Fibroblast of the conjunctiva (primary cell): Measurements from ENCODE around the gene MUC5B.
"Not testable (repeated sequence)": the region's sequence is repeated elsewhere in the genome, so short reads cannot be mapped to it uniquely, and the experiment has no call there.

Experiments used
- DNase-seq: peaks from one replicate; pipeline ENCODE4 v3.0.0-alpha.2; 2010; ENCODE audit warnings: low read depth

The MUC5B gene

GRCh38 chr11:1222491-1223345 lies at the start of gene MUC5B:
MUC5B (plus strand) TSS chr11:1223066; CDS start chr11:1223124, 58 bp downstream.
- DNase-seq = no peak

GRCh38 chr11:1173396-1173795 lies 49.5 kb upstream of the MUC5B start:
- DNase-seq = not testable (repeated sequence)

DNA sequence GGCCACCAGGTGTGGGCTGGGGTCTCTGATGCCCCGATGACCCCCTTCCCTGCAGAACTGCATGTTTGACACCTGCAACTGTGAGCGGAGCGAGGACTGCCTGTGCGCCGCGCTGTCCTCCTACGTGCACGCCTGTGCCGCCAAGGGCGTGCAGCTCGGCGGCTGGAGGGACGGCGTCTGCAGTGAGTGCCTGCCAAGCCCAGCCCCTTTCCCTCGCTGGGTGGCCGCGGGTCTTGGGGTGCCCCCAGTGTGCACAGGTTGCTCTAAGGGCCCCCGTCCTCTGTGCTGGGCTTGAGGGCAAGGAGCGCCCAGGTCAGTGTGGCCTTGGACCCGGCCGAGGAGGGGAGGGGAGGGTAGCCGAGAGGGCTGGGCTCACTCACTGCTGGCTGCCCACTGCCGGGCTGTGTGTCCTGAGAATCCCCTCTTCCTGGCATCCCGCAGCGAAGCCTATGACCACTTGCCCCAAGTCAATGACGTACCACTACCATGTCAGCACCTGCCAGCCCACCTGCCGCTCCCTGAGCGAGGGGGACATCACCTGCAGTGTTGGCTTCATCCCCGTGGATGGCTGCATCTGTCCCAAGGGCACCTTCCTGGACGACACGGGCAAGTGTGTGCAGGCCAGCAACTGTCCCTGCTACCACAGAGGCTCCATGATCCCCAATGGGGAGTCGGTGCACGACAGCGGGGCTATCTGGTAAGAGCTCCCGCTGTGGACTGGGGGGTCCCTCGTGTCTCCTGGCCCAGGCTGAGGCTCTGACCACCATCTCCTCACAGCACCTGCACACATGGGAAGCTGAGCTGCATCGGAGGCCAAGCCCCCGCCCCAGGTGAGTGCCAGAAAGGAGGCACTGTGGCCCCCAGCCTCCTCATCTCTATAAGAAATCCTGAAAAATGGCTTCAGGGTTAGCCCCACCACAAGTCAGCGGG lies 48.2 kb upstream of the MUC5B start:
- no peak for DNase-seq

- DNase-seq = no peak
Measured at GRCh38 chr11:1175461-1176223, 47.2 kb upstream of the MUC5B start.

GRCh38 chr11:1176224-1177019 lies 46.4 kb upstream of the MUC5B start:
- no peak for DNase-seq

DNA sequence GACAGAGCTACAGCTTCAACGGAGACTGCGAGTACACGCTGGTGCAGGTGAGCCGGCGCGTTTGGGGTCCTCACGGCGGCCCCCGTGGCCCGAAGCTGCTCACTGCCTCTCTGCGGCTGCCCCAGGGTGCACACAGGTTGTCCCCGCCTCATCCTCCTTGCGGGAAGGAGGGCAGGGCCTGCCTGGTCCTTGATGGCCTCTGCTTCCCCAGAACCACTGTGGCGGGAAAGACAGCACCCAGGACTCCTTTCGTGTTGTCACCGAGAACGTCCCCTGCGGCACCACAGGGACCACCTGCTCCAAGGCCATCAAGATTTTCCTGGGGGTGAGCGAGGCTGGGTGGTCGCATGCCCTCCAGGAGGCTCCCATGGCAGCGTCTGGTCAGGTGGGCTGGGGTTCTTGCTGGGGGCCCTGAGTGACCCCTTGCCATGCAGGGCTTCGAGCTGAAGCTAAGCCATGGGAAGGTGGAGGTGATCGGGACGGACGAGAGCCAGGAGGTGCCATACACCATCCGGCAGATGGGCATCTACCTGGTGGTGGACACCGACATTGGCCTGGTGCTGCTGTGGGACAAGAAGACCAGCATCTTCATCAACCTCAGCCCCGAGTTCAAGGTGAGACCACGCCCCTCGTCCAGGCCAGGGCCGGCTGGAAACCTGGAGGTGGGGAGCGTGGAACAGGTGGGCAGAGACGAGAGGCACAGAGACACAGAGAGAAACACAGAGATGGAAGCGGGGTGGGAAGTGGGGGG lies 45.7 kb upstream of the MUC5B start:
- DNase-seq = no peak

GRCh38 chr11:1177771-1178090 lies 45.1 kb upstream of the MUC5B start:
- DNase-seq = no peak

DNA sequence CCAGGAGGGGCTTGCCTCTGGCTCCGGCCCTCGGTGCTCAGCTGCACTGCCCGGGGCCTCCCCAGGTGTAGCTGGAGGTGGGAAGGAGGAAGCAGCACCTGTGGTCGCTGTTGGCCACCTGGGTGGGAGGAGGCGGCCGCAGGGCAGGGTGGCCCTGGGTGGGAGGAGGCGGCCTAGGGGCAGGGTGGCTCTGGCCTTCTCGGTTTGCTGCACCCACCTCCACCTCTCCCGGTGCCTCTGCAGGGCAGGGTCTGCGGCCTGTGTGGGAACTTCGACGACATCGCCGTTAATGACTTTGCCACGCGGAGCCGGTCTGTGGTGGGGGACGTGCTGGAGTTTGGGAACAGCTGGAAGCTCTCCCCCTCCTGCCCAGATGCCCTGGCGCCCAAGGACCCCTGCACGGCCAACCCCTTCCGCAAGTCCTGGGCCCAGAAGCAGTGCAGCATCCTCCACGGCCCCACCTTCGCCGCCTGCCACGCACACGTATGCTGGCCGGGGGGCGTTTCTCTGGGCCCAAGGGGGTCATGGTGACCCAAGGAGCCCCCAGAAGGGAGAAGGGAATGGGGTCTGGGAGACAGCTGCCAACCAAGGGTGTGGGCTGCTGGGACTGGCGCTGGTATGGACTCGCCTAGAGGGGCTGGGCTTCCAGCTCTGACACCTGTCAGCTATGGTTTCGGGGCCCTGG lies 44.5 kb upstream of the MUC5B start:
- DNase-seq = no peak

- no peak for DNase-seq
Measured at GRCh38 chr11:1178906-1179305, 44.0 kb upstream of the MUC5B start.

DNA sequence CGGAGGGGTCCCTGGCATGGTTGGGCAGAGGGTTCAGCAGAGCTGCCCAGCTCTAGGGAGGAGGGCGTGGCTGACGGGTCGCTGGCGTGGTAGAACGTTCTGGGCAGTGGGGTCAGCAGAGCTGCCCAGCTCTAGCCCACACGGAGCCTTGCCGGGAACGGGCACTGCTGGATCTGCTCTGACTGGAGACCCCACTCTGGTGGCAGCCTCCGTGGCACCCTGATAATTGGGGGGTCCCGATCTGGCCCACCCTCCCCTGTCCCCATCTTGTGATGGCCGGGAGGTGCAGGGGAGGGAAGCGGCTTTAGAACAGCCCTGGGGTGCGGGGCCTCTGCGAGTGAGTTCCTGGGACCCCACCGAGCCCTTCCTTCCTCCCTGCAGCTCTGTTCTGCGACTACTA lies 43.2 kb upstream of the MUC5B start:
- no peak for DNase-seq

- no peak for DNase-seq
Measured at GRCh38 chr11:1180171-1180570, 42.7 kb upstream of the MUC5B start.

DNA sequence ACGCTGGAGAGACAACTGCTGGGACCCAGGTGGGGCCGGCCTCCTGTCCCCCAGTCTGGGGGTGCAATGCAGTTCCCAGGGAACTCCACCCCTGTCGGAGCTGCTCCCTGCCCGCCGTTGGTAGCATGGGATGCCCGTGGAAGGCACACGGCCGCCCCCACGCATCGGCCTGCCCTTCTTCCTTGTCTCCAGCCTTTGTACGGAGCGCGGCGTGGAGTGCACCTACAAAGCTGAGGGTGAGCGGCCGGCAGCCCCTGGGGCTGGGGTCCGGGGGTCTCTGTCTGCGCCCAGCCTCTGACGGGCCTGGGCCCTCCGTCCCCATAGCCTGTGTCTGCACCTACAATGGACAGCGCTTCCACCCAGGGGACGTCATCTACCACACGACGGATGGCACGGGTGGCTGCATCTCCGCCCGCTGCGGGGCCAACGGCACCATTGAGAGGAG lies 41.9 kb upstream of the MUC5B start:
- no peak for DNase-seq

DNA sequence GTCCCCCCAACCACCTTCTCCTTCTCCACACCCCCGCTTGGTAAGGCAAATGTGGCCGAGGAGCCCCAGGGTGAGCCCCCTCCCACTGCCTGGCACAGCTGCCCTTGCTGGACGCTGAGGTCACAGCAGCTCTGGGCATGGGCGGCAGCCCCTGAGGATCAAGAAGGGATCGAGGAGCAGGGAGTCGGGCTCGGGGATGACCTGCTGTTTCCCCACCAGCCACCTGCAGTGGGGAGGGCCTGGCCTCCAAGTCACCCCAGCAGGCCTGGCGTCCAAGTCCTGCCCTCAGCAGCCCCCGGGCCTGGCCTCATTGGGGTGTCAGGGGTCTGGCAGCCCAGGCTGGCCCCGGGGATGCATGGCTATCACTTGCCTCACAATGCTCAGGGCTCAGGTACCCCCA lies 41.4 kb upstream of the MUC5B start:
- DNase-seq = no peak

GRCh38 chr11:1181853-1182535 lies 40.9 kb upstream of the MUC5B start:
- no peak for DNase-seq

GRCh38 chr11:1184139-1184538 lies 38.7 kb upstream of the MUC5B start:
- not testable (repeated sequence) for DNase-seq

GRCh38 chr11:1188451-1189130 lies 34.3 kb upstream of the MUC5B start:
- DNase-seq = not testable (repeated sequence)

- not testable (repeated sequence) for DNase-seq
Measured at GRCh38 chr11:1189816-1190215, 33.0 kb upstream of the MUC5B start.

- not testable (repeated sequence) for DNase-seq
Measured at GRCh38 chr11:1191786-1192470, 30.9 kb upstream of the MUC5B start.
